Adrenal gland (tissue), 5 donors: ENCODE data around the gene PLA2G2C.

ENCODE experiments used
- POLR2A ChIP-seq, 2 donors: fragments of 450-650 bp; IDR thresholded peaks; one replicate each; pipeline ENCODE4 v1.6.1; 2017; ENCODE audit warnings: antibody characterized with exemption in 2 of 2, mild to moderate bottlenecking in 2 of 2, moderate library complexity in 1 of 2
- TF ChIP-seq, protein P1 (sequence below), 6 experiments: fragments of 450-650 bp in 4 of 6; fragments of 200-600 bp in 2 of 6; sonication (generic) in 1 of 6; IDR thresholded peaks; 1 replicate in 5 of 6; 2 replicates in 1 of 6; pipeline versions ENCODE4 v1.5.1 to v1.8.0; 2016 to 2021; ENCODE audit warnings: antibody characterized with exemption in 6 of 6, mild to moderate bottlenecking in 2 of 6, moderate library complexity in 1 of 6
- donor health status: DM: no; HTN: no; CAD: no.

DNA sequence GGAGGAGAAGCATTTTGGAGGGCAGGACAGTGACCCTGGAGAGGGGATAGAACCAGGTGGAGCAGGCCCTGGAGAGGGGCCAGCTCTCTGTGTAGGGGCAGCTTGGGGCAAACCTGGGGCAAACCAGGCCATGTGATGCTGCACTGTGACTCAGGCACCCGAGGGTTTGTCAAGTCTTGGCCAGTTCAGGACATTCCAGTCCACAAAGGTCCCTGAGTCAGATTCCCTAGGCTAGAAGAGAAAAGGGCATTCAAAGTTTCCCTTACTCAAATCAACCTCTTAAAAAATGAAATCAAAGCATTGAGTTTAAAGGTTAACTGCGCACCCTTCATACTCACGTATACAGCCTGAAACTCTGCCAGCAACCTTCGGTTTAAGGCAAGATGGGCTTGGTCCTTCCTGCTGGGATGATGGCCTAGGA lies 25.2 kb upstream of the PLA2G2C start:
- TF ChIP-seq, protein P1, sequence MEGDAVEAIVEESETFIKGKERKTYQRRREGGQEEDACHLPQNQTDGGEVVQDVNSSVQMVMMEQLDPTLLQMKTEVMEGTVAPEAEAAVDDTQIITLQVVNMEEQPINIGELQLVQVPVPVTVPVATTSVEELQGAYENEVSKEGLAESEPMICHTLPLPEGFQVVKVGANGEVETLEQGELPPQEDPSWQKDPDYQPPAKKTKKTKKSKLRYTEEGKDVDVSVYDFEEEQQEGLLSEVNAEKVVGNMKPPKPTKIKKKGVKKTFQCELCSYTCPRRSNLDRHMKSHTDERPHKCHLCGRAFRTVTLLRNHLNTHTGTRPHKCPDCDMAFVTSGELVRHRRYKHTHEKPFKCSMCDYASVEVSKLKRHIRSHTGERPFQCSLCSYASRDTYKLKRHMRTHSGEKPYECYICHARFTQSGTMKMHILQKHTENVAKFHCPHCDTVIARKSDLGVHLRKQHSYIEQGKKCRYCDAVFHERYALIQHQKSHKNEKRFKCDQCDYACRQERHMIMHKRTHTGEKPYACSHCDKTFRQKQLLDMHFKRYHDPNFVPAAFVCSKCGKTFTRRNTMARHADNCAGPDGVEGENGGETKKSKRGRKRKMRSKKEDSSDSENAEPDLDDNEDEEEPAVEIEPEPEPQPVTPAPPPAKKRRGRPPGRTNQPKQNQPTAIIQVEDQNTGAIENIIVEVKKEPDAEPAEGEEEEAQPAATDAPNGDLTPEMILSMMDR (IDR thresholded peaks at IDR 0.05): no peak
- TF ChIP-seq POLR2A (IDR thresholded peaks at IDR 0.05): peak in 1 of 2 donors; percentile 48
